ENCODE results near the gene VRTN.
"Not testable (repeated sequence)": the region's sequence is repeated elsewhere in the genome, so short reads cannot be mapped to it uniquely, and the experiment has no call there.

The VRTN gene

GRCh38 chr14:74348241-74348734 is at the start of gene VRTN:
Gene VRTN, plus strand, starts transcription at chr14:74348471. Its CDS starts 8,313 bp downstream, at chr14:74356784.
- DNase-seq = no peak

- no peak for DNase-seq
Observed at GRCh38 chr14:74299061-74299545, 49.2 kb upstream of the VRTN start.

DNA sequence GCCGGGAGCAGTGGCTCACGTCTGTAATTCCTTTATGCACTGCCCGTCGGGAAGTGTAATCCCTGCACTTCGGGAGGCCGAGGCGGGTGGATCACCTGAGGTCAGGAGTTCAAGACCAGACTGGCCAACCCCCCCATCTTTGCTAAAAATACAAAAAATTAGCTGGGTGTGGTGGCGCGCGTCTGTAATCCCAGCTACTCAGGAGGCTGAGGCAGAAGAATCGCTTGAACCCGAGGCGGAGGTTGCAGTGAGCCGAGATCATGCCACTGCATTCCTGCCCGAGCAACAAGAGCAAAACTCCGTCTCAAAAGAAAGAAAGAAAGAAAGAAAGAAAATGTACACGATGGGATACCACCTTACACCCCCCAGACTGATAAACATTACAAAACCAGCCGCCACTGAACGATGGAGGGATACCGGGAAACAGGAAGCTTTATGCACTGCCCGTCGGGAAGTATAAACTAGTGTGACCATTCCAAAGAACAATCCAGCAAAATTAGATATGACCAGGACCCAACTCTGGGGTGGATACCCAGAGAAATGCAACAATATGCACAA is 46.6 kb upstream of the VRTN start:
- no peak for DNase-seq

DNA sequence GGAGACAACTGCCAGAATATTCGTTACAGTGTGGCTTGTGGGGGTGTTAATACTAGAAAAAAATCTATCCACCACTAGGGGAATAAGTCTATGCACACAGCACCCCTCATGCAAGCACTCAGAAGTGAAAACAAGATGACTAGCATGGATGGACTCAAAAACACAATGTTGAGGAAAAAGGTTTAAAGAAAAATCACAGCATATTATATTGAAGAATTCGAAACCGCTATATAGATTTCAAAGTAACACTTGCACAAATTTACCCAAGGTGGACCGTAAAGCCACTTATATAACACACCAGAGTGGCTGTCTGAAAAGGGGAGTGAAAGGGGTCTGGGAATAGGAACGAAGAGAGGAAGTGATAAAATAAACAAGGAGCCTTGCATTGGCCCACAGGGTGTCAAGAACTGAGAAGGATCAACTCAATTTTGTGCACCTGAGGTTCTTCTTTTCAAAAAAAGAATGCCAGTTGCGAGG is 46.1 kb upstream of the VRTN start:
- DNase-seq = peak; percentile 20

- peak; percentile 88 for DNase-seq
Observed at GRCh38 chr14:74302634-74303569, 45.4 kb upstream of the VRTN start, which contains the start of gene ABCD4. Gene ABCD4, minus strand, starts transcription at chr14:74302934. Its CDS starts 22 bp downstream, at chr14:74302912.

- no peak for DNase-seq
Observed at GRCh38 chr14:74308695-74309094, 39.6 kb upstream of the VRTN start.

- DNase-seq = no peak
Observed at GRCh38 chr14:74309125-74310022, 38.9 kb upstream of the VRTN start.

GRCh38 chr14:74312161-74312560 is 36.1 kb upstream of the VRTN start:
- no peak for DNase-seq

DNA sequence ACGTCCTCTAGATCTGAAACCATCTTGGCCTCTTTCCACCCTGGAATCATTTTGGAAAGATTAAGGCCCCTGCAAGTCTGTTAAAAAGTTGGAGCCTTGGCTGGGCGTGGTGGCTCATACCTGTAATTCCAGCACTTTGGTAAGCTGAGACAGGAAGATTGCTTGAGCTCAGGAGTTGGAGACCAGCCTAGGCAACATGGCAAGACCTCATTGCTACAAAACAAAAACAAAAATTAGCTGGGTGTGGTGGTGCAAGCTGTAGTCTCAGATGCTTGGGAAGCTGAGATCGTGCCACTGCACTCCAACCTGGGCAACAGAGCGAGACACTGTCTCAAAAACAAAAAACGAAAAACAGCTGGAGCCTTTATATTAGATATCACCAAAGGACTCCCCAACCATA is 34.7 kb upstream of the VRTN start:
- DNase-seq = no peak

DNA sequence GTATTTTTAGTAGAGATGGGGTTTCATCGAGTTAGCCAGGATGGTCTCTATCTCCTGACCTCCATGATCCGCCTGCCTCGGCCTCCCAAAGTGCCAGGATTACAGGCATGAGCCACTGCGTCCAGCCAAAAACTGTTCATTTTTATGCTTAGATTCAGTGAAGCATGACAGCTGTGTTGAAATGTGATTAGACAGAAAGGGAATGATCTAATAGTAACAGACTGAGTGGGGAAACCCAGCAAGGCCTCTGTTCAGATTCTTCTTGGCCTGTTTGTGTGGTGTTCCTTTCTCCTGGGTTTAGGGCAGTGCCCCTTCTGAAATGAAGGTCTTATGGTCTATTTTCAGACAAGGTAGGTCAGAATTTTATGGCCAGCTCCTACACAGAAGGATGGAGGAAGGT is 33.7 kb upstream of the VRTN start:
- DNase-seq = no peak

GRCh38 chr14:74324931-74325361 is 23.3 kb upstream of the VRTN start:
- DNase-seq = no peak

GRCh38 chr14:74325446-74325845 is 22.8 kb upstream of the VRTN start:
- DNase-seq = no peak

GRCh38 chr14:74326369-74327152 is 21.7 kb upstream of the VRTN start:
- DNase-seq = no peak

DNA sequence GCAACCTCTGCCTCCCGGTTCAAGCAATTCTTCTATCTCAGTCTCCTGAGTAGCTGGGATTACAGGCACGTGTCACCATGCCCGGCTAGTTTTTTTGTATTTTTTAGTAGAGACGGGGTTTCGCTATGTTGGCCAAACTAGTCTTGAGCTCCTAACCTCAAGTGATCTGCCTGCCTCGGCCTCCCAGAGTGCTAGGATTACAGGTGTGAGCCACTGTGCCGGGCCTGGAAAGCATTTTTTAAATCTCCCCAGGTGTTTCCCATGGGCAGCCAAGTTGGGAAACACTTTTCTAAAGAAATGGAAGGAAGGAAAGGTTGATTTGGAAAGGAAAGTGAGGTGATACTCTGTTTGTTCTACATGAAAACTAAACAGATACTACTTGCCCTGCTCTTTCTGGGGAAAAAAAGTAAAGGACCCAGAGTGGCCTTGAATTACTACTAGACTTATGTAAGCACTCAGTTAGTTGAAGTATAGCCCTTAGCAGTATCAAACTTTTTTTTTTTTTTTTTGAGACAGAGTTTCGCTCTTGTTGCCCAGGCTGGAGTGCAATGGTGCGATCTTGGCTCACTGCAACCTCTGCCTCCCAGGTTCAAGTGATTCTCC is 18.2 kb upstream of the VRTN start:
- DNase-seq = not testable (repeated sequence)

GRCh38 chr14:74333909-74334308 is 14.4 kb upstream of the VRTN start:
- DNase-seq = no peak

- DNase-seq = no peak
Observed at GRCh38 chr14:74346341-74346740, 1.9 kb upstream of the VRTN start.

DNA sequence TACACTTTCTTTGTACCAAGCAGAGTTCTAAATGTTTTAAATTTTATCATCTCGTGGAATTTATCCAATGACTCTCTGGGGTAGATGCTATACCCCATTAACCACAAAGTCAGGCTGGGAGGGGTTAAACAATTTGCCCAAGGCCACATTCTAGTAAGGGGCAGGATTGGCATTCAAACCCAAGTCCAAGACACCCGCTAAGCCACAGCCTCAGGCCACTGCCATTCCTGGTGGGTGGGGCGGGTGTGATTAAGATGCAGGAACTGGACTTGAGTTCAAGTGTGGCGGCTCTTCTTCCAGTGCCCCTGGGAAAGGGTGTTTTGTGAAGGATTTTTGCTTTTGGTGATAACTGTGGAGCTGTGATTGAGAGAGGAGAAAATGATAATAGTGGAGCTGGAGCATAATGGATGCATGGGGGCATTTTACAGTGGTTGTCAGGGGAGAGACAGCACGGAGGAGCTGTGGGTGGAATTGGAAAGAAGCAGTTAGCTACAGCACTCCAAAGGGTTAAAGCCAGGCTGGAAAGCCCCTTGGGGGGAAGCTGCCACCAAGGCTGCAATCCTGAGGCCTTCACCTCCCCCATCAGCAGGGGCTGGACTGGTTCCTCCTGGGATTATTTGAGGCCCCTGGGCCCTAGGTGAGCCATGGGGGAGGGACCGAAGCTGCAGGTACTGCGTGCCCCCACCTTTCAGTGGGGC is 1.0 kb upstream of the VRTN start:
- DNase-seq = no peak

DNA sequence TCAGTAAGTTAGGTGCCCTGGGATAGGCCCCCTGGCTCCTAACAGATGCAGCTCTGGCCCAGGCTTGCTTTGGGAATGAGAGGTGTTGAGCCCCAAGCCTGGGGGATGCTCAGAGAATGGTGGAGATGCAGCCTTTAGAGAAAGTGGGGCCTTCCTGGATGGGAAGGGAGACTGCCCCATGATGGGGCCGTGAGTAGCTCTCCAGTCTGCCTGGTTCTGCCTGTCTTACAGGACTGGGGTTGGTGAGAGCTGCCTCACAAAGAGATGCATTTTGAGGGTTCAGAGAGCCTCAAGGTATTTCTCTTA is 523 bp upstream of the VRTN start:
- DNase-seq = no peak

DNA sequence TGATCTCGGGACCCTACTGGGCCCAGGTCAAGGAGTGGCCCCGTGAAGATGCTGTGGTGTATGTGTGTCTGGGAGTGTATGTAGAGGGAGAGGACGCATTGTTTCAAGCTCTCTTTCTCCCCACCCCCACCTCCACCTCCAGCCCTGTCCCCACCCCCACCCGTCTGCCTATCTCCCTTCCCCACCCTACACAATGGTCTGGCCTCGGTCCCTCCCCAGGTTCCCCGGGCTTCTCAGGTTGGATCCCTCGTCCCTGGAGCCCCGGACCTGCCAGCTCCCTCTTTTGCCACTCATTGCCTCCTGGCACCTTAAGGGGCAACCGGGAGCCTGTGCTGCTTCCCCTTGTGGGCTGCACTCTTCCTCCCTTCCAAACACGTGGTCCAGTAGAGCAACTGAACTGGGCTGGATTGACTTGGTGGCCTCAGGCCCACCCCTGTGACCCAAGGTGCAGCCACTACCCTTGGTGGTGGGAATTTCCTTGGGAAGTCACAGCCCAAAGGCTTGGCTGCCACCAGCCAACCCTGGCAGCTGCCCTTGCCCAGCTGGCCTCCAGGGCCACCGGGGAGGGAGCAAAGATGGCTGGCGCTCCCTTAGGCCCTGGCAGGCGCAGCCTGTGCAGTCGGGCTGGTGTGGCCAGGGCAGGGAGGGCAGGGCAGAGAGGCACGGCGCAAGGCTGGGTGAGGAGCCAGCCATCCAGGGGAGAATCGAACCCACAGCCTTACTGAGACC is 628 bp downstream of the VRTN start:
- DNase-seq = no peak

- DNase-seq = no peak
Observed at GRCh38 chr14:74349757-74350156, 1.5 kb downstream of the VRTN start.

All from NCI-H1436 (cell line).